Measurements from ENCODE around the gene SMURF2. TPM values are rescaled to one million over a fixed set of nuclear protein-coding genes. Genes with fewer than 3 reads are reported as not detected.

Gene SMURF2
- total RNA-seq, 1 experiment from 2014 or later = 24.7 TPM

GRCh38 chr17:64573214-64573613, 88.9 kb downstream of the SMURF2 start:
- no TSS peak for BruUV-seq (replicated peaks)
- CTCF ChIA-PET = no interaction called here
- Histone ChIP-seq H3K4me1 (ENCODE audit: insufficient read depth, low read length, poor library complexity, severe bottlenecking) (peaks cover 3% of the 10 kb centered on the region), H3K4me3 (ENCODE audit: low read depth, low read length, poor library complexity, severe bottlenecking) (no peak overlapping the region), H3K27ac (ENCODE audit: low read depth, low read length, poor library complexity, severe bottlenecking) (no peak overlapping the region), H3K36me3 (ENCODE audit: insufficient read depth, low read length, poor library complexity, severe bottlenecking) (peaks cover 20% of the 10 kb centered on the region), H3K27me3 (replicated peaks; ENCODE audit: insufficient read depth, low read depth, low read length, poor library complexity) (no peaks in the 10 kb centered on the region), H3K9me3 (ENCODE audit: low read depth, low read length, poor library complexity, severe bottlenecking) (no peaks in the 10 kb centered on the region)
- no peak for DNase-seq (ENCODE audit: low spot score)
- no peak for TF ChIP-seq CTCF (conservative IDR thresholded peaks at IDR 0.05; ENCODE audit: low read depth, low read length)
- TF ChIP-seq EZH2 (IDR thresholded peaks at IDR 0.05; ENCODE audit: borderline replicate concordance, low read depth, low read length, poor library complexity, severe bottlenecking) = no peak
- POLR2A ChIA-PET (ENCODE audit: low non-redundant PET) = no interaction called here
- intact Hi-C loops (cut with micrococcal nuclease; ENCODE audit: unreplicated experiment) = no loop called here

- POLR2A ChIA-PET (ENCODE audit: low non-redundant PET) = no interaction called here
Observed at GRCh38 chr17:64572682-64573154, 89.4 kb downstream of the SMURF2 start.

DNA sequence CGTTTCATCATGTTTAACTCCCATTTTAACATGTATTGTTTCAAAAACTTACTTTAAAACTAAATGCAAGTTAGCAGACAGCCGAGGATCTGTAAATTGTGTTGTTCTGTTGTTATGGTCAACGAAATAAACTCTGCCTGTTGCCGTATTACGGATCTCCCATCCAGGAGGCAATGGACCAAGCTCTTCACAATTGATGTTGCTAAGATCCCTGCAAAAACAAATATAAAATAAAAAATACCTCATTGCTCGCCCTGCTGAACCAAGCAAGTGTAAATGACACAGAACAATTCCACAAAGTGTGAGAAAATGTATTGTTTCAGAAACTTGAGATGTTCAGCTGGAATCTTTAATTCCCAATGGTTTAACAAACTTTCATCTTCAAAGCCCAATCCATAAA, 90.4 kb downstream of the SMURF2 start:
- H3K27ac ChIP-seq (ENCODE audit: low read depth, low read length, poor library complexity, severe bottlenecking) = no peak overlapping the region
- ChIA-PET POLR2A (ENCODE audit: low non-redundant PET) (no interaction called here), CTCF (no interaction called here)
- H3K4me3 ChIP-seq (ENCODE audit: low read depth, low read length, poor library complexity, severe bottlenecking) = no peak overlapping the region
- intact Hi-C loops (cut with micrococcal nuclease; ENCODE audit: unreplicated experiment) = no loop called here
- H3K4me1 ChIP-seq (ENCODE audit: insufficient read depth, low read length, poor library complexity, severe bottlenecking) = peaks cover 3% of the 10 kb centered on the region
- H3K27me3 ChIP-seq (replicated peaks; ENCODE audit: insufficient read depth, low read depth, low read length, poor library complexity) = no peaks in the 10 kb centered on the region
- H3K9me3 ChIP-seq (ENCODE audit: low read depth, low read length, poor library complexity, severe bottlenecking) = no peaks in the 10 kb centered on the region
- BruUV-seq (replicated peaks) = no TSS peak
- no peak for TF ChIP-seq CTCF (conservative IDR thresholded peaks at IDR 0.05; ENCODE audit: low read depth, low read length)
- TF ChIP-seq EZH2 (IDR thresholded peaks at IDR 0.05; ENCODE audit: borderline replicate concordance, low read depth, low read length, poor library complexity, severe bottlenecking) = no peak
- DNase-seq (ENCODE audit: low spot score) = no peak
- peaks cover 18% of the 10 kb centered on the region for H3K36me3 ChIP-seq (ENCODE audit: insufficient read depth, low read length, poor library complexity, severe bottlenecking)

More at GRCh38 chr17:64572682-64573154, 89.4 kb downstream of the SMURF2 start:
- no peak for TF ChIP-seq EZH2 (IDR thresholded peaks at IDR 0.05; ENCODE audit: borderline replicate concordance, low read depth, low read length, poor library complexity, severe bottlenecking)
- no peak overlapping the region for H3K27ac ChIP-seq (ENCODE audit: low read depth, low read length, poor library complexity, severe bottlenecking)
- no TSS peak for BruUV-seq (replicated peaks)
- H3K4me3 ChIP-seq (ENCODE audit: low read depth, low read length, poor library complexity, severe bottlenecking) = no peak overlapping the region
- no peaks in the 10 kb centered on the region for H3K27me3 ChIP-seq (replicated peaks; ENCODE audit: insufficient read depth, low read depth, low read length, poor library complexity)
- H3K36me3 ChIP-seq (ENCODE audit: insufficient read depth, low read length, poor library complexity, severe bottlenecking) = peaks cover 18% of the 10 kb centered on the region
- intact Hi-C loops (cut with micrococcal nuclease; ENCODE audit: unreplicated experiment) = no loop called here
- CTCF ChIA-PET = no interaction called here
- DNase-seq (ENCODE audit: low spot score) = peak; percentile 31
- H3K4me1 ChIP-seq (ENCODE audit: insufficient read depth, low read length, poor library complexity, severe bottlenecking) = peaks cover 3% of the 10 kb centered on the region
- no peaks in the 10 kb centered on the region for H3K9me3 ChIP-seq (ENCODE audit: low read depth, low read length, poor library complexity, severe bottlenecking)

DNA sequence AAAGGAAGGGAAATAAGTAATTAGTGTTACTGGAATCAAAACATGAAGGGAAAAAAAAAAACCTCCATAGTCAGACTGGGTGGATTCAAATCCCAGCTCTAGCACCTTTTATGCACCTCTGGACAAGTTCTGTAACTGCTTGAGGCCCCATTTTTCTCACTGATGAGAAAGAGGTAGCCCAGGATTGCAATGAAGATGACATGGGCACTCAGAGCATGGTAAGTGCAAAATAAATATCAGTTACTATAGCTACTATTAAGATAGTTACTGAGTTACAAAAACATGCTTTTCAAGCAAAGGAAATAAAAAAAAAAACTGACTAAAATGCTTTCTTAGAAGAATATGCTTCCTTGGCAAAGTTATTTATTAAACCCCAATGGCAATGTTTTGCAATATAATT, 96.5 kb downstream of the SMURF2 start:
- Histone ChIP-seq H3K36me3 (ENCODE audit: insufficient read depth, low read length, poor library complexity, severe bottlenecking) (peaks cover 21% of the 10 kb centered on the region), H3K9me3 (ENCODE audit: low read depth, low read length, poor library complexity, severe bottlenecking) (no peaks in the 10 kb centered on the region), H3K27me3 (replicated peaks; ENCODE audit: insufficient read depth, low read depth, low read length, poor library complexity) (no peaks in the 10 kb centered on the region), H3K27ac (ENCODE audit: low read depth, low read length, poor library complexity, severe bottlenecking) (no peak overlapping the region), H3K4me1 (ENCODE audit: insufficient read depth, low read length, poor library complexity, severe bottlenecking) (no peaks in the 10 kb centered on the region), H3K4me3 (ENCODE audit: low read depth, low read length, poor library complexity, severe bottlenecking) (no peak overlapping the region)
- ChIA-PET CTCF (no interaction called here), POLR2A (ENCODE audit: low non-redundant PET) (no interaction called here)
- no peak for DNase-seq (ENCODE audit: low spot score)
- BruUV-seq (replicated peaks) = no TSS peak
- intact Hi-C loops (cut with micrococcal nuclease; ENCODE audit: unreplicated experiment) = no loop called here
- TF ChIP-seq CTCF (conservative IDR thresholded peaks at IDR 0.05; ENCODE audit: low read depth, low read length) (no peak), EZH2 (IDR thresholded peaks at IDR 0.05; ENCODE audit: borderline replicate concordance, low read depth, low read length, poor library complexity, severe bottlenecking) (no peak)

Measured in A673 (cell line).